GM12873 (cell line): ENCODE results near the gene SFXN3.

ENCODE experiments used
- TF ChIP-seq, protein P1 (sequence below): IDR thresholded peaks from 2 replicates; pipeline ENCODE4 v1.5.1; 2012; ENCODE audit warnings: low read depth, mild to moderate bottlenecking, moderate library complexity, low read length, control low read depth; ENCODE audit not compliant: insufficient read depth; ENCODE audit errors: missing control alignments

Gene SFXN3

DNA sequence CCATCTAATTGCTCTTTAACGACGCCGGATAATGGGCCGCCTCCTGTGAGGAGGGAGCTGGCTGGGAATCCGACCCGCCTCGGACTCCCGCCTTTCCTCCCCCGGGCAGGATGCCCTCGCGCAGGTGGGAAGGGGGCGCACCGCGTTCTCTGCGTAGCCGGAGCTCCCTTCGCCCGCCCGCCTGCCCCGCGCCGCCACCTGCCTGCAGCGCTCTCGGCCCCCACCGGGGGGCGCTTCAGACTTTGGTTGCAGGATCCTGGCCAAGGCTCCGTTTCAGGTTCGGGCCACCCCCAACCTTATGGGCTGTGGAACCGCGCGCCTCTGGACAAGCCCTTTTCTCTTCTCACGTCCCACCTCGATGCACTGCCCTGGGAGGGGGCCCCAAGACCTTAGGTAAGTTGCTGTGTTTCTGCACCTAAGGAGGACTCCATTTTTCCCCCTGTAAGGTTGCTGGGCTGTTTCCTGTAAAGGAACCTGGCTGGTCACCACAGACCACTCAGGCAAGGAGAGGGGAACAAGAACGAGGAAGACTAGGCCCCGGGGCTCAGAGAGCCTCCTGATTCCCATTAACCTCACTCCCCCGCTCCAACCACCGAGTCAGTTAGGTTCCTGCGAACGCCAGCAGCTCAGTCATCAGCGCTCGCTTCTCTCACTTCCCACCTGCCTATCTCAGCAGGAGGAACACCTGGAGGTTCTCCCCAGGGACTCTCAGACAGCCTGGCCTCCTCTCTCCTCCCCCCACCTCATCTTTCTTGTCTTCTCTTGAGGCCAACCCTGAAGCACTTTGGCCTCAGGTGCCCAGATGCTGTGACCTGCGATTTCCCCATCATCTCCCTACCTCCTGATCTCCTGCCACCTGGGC is 19.4 kb downstream of the SFXN3 start:
- TF ChIP-seq, protein P1, sequence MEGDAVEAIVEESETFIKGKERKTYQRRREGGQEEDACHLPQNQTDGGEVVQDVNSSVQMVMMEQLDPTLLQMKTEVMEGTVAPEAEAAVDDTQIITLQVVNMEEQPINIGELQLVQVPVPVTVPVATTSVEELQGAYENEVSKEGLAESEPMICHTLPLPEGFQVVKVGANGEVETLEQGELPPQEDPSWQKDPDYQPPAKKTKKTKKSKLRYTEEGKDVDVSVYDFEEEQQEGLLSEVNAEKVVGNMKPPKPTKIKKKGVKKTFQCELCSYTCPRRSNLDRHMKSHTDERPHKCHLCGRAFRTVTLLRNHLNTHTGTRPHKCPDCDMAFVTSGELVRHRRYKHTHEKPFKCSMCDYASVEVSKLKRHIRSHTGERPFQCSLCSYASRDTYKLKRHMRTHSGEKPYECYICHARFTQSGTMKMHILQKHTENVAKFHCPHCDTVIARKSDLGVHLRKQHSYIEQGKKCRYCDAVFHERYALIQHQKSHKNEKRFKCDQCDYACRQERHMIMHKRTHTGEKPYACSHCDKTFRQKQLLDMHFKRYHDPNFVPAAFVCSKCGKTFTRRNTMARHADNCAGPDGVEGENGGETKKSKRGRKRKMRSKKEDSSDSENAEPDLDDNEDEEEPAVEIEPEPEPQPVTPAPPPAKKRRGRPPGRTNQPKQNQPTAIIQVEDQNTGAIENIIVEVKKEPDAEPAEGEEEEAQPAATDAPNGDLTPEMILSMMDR = peak; percentile 85

DNA sequence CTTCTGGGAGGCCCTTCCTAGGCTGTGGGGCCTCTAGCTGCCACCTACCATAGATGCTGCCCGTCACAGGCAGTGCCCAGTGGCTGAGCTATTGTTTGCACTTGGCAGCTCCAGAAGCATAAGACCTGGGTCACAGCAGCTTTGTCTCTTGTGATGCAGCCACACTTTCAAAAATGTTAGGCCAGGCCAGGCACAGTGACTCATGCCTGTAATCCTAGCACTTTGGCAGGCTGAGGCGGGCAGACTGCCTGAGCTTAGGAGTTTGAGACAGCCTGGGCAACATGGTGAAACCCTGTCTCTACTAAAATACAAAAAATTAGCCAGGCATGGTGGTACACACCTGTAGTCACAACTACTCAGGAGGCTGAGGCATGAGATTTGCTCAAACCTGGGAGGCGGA is 21.3 kb downstream of the SFXN3 start:
- TF ChIP-seq, protein P1 = no peak

DNA sequence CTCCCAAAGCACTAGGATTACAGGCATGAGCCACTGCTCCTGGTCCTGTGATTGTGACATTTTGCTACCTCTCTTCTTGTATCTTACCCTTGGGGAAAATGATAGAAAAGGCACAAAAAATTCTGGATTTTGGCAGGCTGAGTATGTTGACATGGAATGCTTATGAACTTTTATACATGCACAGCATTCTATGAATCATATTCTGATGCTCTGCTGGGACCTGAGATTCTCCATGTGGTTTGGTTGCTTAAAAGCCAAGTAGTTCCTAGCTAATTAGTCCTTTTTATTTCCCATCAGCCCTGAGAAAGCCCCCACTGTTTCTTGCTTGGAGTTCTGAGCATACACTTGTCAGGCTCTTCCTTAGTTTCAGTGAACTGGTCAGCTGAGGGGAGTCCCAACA is 22.5 kb downstream of the SFXN3 start:
- TF ChIP-seq, protein P1 = no peak

- TF ChIP-seq, protein P1 = no peak
Observed at GRCh38 chr10:101054351-101054750, 23.3 kb downstream of the SFXN3 start.

DNA sequence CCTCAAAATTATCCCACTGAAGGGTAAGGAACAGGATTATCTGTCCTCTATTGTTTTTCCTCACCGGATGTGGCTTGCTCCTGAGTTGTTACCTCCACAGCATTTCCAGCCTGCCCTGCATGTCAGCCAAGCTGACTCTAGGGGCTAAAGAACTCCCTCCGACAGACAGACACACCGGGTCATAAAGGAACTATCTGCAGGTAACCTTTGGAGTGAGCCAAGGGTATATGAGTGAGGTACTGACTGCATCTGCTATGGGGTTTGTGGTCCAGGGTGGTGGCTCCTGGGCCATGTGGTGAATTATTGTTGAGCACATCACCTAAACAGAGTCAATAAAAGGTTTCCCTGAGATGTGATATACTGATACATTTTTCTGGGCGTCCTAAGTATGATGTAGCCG is 23.8 kb downstream of the SFXN3 start:
- TF ChIP-seq, protein P1 = no peak

GRCh38 chr10:101055411-101055810 is 24.4 kb downstream of the SFXN3 start:
- TF ChIP-seq, protein P1 = peak; percentile 23

GRCh38 chr10:101056365-101057151 is 25.5 kb downstream of the SFXN3 start:
- TF ChIP-seq, protein P1 = no peak
